Smooth muscle cell (in vitro differentiated cells): ENCODE results near the gene BMERB1. TPM values are rescaled to one million over a fixed set of nuclear protein-coding genes. Genes with fewer than 3 reads are reported as not detected.
"Not testable (repeated sequence)": the region's sequence is repeated elsewhere in the genome, so short reads cannot be mapped to it uniquely, and the experiment has no call there.

Experiments
- DNase-seq: peaks from one replicate; lab custom pipeline; 2025; ENCODE audit not compliant: unreplicated experiment; lab: John Stamatoyannopoulos, UW
- H2AFZ ChIP-seq: fragments of 200-600 bp; sonication (generic); 2 replicates; pipeline ENCODE4 v1.6.0; 2016; ENCODE audit warnings: antibody characterized with exemption, low read depth, mild to moderate bottlenecking
- H3F3A ChIP-seq: fragments of 200-600 bp; sonication (generic); 2 replicates; pipeline ENCODE4 v1.6.0; 2017; ENCODE audit warnings: antibody characterized with exemption, low read depth
- H3K27ac ChIP-seq: fragments of 200-600 bp; sonication (generic); 2 replicates; pipeline ENCODE4 v1.5.1; 2016; ENCODE audit warnings: low read depth, mild to moderate bottlenecking
- H3K27me3 ChIP-seq: fragments of 200-600 bp; sonication (generic); 2 replicates; pipeline ENCODE4 v1.6.1; 2016; ENCODE audit warnings: low read depth, mild to moderate bottlenecking
- H3K36me3 ChIP-seq: fragments of 200-600 bp; sonication (generic); 2 replicates; pipeline ENCODE4 v1.5.1; 2016; ENCODE audit warnings: low read depth
- H3K4me1 ChIP-seq: fragments of 200-600 bp; sonication (generic); 2 replicates; pipeline ENCODE4 v1.5.1; 2016; ENCODE audit warnings: low read depth
- H3K4me2 ChIP-seq: fragments of 200-600 bp; sonication (generic); 2 replicates; pipeline ENCODE4 v1.6.0; 2016; ENCODE audit warnings: mild to moderate bottlenecking
- H3K4me3 ChIP-seq: fragments of 200-600 bp; sonication (generic); 2 replicates; pipeline ENCODE4 v1.5.1; 2016; ENCODE audit warnings: mild to moderate bottlenecking
- H3K79me2 ChIP-seq: fragments of 200-600 bp; sonication (generic); 2 replicates; pipeline ENCODE4 v1.6.0; 2016; ENCODE audit warnings: low read depth, mild to moderate bottlenecking
- H3K9ac ChIP-seq: fragments of 200-600 bp; sonication (generic); 2 replicates; pipeline ENCODE4 v1.6.0; 2016; ENCODE audit warnings: low read depth
- H3K9me3 ChIP-seq: fragments of 200-600 bp; sonication (generic); replicated peaks from 2 replicates; pipeline ENCODE4 v1.5.1; 2016; ENCODE audit warnings: low read depth
- H4K20me1 ChIP-seq: fragments of 200-600 bp; sonication (generic); 2 replicates; pipeline ENCODE4 v1.6.0; 2016; ENCODE audit warnings: low read depth
- WGBS: methylation state at CpG from one replicate; pipeline ENCODE4 v1.1.7; 2016; ENCODE audit warnings: low lambda C conversion rate; 5-methylcytosine and 5-hydroxymethylcytosine counted together
- polyA plus RNA-seq: library from polyadenylated mRNA; unstranded; fragments of >200 nt; fragmentation: Nextera tagmentation; extraction: Ambion mirVana; gene quantifications from 2 replicates; pipeline ENCODE4 v1.2.1, GENCODE V29; 2016
- total RNA-seq: library from RNA; depleted of rRNA; stranded (reverse); fragments of >200 nt; gene quantifications from 2 replicates; pipeline ENCODE4 v1.2.3, GENCODE V29; 2014
- TF ChIP-seq, protein P1 (sequence below): fragments of 200-600 bp; sonication (generic); IDR thresholded peaks from 2 replicates; pipeline ENCODE4 v1.5.1; 2017; ENCODE audit warnings: borderline replicate concordance, mild to moderate bottlenecking, antibody characterized with exemption; ENCODE audit not compliant: insufficient read depth, poor library complexity, severe bottlenecking

The BMERB1 gene
- total and polyA plus RNA-seq, 2 experiments from 2014 or later, result 16.5 to 20.0 TPM

DNA sequence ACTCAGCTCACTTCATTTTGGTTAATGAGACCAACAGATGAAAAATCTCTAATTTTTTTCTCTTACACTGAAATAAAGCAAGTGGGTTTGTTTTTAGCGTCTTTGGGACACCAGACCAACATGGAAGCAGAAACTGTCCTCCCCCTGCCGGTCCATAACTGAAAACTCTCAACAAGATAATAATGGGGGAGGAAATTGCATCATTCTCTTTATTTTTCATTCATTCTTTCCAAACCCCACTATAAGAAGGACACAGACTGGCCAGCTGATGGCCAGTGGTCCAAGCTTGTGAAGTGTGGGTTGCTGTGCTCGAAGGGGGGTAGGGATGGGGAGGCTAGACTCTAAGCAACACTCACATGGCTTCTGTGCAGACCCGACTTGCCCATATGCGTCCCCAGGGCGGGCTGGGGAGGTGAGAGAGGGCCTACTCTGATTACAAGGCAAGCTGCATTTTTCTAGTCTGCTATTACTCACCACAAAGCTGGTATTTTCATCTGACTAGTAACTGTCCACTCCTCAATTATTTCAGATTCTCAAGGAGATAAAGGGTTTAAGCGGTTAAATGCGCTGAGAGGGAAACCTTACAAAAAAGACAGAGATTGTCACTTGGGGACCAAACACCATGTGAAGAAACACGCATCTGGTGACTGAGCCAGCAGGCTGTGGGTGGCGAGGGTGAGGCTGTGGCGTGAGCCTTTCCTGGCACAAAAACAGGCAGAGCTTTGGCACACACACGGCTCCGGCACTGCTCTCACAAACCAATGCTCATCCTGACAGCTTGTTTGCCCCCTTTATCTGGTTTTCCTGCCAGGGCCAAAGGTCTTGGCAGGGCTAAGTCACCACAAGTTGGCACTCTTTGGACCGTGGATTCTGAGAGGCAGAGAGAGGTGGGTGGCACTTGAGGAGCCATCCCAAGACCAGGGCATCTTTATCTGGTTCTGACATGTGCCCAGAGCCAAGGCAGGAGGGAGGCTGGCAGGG is 170.4 kb downstream of the BMERB1 start:
- peaks cover 24% of the 10 kb centered on the region for H3K36me3 ChIP-seq
- no peaks in the 10 kb centered on the region for H3K79me2 ChIP-seq
- H2AFZ ChIP-seq, result no peak overlapping the region
- H3F3A ChIP-seq, result no peaks in the 10 kb centered on the region
- WGBS, result 86% methylated on average over 14 of the region's 14 CpGs
- H3K27me3 ChIP-seq, result no peaks in the 10 kb centered on the region
- H3K4me3 ChIP-seq, result no peak overlapping the region
- H3K9ac ChIP-seq, result no peak overlapping the region
- no peak overlapping the region for H3K27ac ChIP-seq
- peaks cover 26% of the 10 kb centered on the region for H4K20me1 ChIP-seq
- no peaks in the 10 kb centered on the region for H3K4me1 ChIP-seq
- no peak overlapping the region for H3K4me2 ChIP-seq
- DNase-seq, result no peak
- H3K9me3 ChIP-seq, result no peaks in the 10 kb centered on the region
- TF ChIP-seq, protein P1, sequence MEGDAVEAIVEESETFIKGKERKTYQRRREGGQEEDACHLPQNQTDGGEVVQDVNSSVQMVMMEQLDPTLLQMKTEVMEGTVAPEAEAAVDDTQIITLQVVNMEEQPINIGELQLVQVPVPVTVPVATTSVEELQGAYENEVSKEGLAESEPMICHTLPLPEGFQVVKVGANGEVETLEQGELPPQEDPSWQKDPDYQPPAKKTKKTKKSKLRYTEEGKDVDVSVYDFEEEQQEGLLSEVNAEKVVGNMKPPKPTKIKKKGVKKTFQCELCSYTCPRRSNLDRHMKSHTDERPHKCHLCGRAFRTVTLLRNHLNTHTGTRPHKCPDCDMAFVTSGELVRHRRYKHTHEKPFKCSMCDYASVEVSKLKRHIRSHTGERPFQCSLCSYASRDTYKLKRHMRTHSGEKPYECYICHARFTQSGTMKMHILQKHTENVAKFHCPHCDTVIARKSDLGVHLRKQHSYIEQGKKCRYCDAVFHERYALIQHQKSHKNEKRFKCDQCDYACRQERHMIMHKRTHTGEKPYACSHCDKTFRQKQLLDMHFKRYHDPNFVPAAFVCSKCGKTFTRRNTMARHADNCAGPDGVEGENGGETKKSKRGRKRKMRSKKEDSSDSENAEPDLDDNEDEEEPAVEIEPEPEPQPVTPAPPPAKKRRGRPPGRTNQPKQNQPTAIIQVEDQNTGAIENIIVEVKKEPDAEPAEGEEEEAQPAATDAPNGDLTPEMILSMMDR, result no peak

DNA sequence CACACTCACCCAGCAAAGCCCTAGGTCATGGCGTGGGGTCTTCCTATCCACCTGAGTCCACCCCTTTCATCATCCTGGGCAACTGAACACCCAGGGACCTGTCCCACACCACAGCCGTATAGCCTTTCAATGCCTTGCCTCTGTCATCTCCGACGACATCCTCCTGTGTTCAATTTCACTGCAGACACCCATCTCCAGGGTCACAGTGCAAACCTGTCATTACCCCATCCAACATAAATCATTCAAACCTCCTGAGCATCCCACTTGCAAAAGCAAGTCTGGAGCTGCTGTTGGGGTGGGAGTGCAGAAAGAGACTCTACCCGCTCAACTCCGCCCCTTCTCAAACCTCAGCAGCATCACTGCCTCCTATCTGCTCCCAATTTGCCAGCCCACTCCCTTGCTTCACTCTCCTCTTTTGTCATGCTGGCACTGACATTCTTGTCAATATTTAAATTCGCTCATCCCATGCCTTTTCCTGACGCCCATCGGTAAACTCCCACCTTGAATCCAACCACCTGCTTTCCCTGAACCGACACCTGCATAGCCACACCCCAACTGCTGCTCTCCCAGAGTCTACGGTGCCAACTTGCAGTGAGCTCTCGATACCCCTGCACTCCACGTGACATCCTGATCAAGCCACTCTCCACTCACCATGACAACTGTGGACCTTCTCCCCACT is 171.6 kb downstream of the BMERB1 start:
- WGBS, result 92% methylated on average over 13 of the region's 13 CpGs
- Histone ChIP-seq H3K36me3 (peaks cover 29% of the 10 kb centered on the region), H3K4me1 (no peaks in the 10 kb centered on the region)

GRCh38 chr16:15606518-15607220 is 172.3 kb downstream of the BMERB1 start:
- Histone ChIP-seq H3K36me3 (peaks cover 29% of the 10 kb centered on the region), H3K9me3 (no peaks in the 10 kb centered on the region), H2AFZ (no peak overlapping the region), H3F3A (no peaks in the 10 kb centered on the region), H3K27me3 (no peaks in the 10 kb centered on the region), H3K4me2 (no peak overlapping the region), H3K79me2 (no peaks in the 10 kb centered on the region), H3K9ac (no peak overlapping the region), H3K4me3 (no peak overlapping the region), H3K27ac (no peak overlapping the region), H4K20me1 (peaks cover 26% of the 10 kb centered on the region), H3K4me1 (no peaks in the 10 kb centered on the region)
- 98% methylated on average over 5 of the region's 5 CpGs for WGBS
- TF ChIP-seq, protein P1, result no peak
- DNase-seq, result no peak

More for the DNA sequence above, 171.6 kb downstream of the BMERB1 start:
- Histone ChIP-seq H3K27ac (no peak overlapping the region), H3K27me3 (no peaks in the 10 kb centered on the region), H3K4me2 (no peak overlapping the region), H3K9me3 (no peaks in the 10 kb centered on the region), H3K79me2 (no peaks in the 10 kb centered on the region), H3K4me3 (no peak overlapping the region), H3K9ac (no peak overlapping the region), H4K20me1 (peaks cover 26% of the 10 kb centered on the region), H3F3A (no peaks in the 10 kb centered on the region), H2AFZ (no peak overlapping the region)
- DNase-seq, result no peak
- TF ChIP-seq, protein P1, result no peak

DNA sequence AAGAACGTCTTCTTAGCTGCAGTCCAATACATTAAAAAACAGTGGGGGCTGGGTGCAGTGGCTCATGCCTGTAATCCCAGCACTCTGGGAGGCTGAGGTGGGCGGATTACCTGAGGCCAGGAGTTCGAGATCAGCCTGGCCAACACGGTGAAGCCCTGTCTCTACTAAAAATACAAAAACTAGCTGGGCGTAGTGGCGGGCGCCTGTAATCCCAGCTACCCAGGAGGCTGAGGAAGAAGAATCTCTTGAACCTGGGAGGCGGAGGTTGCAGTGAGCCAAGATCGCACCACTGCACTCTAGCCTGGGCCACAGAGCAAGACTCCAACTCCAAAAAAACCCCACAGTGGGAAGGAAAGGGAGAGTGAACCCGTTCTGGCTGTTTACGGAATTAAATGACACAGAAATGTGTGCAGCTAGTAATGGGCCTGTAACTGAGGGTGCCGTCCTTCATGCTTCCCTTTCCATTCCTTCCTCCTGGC is 172.9 kb downstream of the BMERB1 start:
- H3K4me1 ChIP-seq, H3K9me3 ChIP-seq, DNase-seq, H2AFZ ChIP-seq, H3K27me3 ChIP-seq, H3K9ac ChIP-seq, H3F3A ChIP-seq, H3K79me2 ChIP-seq, H3K4me2 ChIP-seq, H3K4me3 ChIP-seq, H3K27ac ChIP-seq: not testable (repeated sequence)
- 97% methylated on average over 12 of the region's 12 CpGs for WGBS
- peaks cover 20% of the 10 kb centered on the region for H4K20me1 ChIP-seq
- H3K36me3 ChIP-seq, result peaks cover 32% of the 10 kb centered on the region
